Measurements from ENCODE around the gene IFITM2. TPM values are rescaled to one million over a fixed set of nuclear protein-coding genes. Genes with fewer than 3 reads are reported as not detected.
"Not testable (repeated sequence)": the region's sequence is repeated elsewhere in the genome, so short reads cannot be mapped to it uniquely, and the experiment has no call there.

The IFITM2 gene
- total and polyA plus RNA-seq, 4 donors: 8.5 to 1,441 (median 404) TPM

DNA sequence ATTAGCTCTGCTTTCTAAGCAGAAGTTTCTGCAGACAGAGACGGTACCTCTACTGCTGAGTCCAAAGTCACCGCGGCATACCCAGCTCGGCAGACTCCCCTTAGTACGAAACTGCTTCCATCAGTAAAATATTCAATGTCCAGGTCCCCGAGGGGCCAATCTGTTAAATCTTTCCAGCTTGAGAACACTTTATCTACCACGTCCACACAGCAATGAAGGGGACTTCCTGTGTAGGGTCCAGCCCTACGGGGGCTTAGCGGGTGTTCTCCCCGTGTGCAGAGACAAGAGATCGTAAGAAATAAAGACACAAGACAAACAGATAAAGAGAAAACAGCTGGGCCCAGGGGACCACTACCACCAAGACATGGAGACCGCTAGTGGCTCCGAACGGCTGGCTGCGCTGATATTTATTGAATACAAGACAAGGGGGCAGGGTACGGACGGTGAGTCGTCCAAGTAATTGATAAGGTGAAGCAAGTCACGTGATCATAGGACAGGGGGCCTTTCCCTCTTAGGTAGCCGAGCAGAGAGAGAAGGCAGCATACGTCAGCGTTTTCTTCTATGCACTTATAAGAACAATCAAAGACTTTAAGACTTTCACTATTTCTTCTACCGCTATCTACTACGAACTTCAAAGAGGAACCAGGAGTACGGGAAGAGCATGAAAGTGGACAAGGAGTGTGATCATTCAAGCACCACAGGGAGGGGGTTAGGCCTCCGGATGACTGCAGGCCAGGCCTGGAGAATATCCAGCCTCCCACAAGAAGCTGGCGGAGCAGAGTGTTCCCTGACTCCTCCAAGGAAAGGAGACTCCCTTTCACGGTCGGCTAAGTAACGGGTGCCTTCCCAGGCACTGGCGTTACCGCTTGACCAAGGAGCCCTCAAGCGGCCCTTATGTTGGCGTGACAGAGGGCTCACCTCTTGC is 17.2 kb downstream of the IFITM2 start:
- WGBS: 74% methylated on average over 26 of the region's 34 CpGs
- H3K9ac ChIP-seq (ENCODE audit: low read depth in 1 of 2, low read length in 2 of 2); H3K27me3 ChIP-seq (ENCODE audit: control insufficient read depth in 4 of 4, insufficient read depth in 4 of 4, low read length in 3 of 4); DNase-seq (ENCODE audit: low spot score); H3K36me3 ChIP-seq (ENCODE audit: control insufficient read depth in 4 of 4, insufficient read depth in 3 of 4, low read depth in 1 of 4, low read length in 3 of 4); H3K9me3 ChIP-seq (ENCODE audit: control insufficient read depth in 4 of 4, low read length in 3 of 4); H3K4me3 ChIP-seq (ENCODE audit: low read depth in 1 of 3, low read length in 3 of 3): not testable (repeated sequence)
- H3K27ac ChIP-seq (ENCODE audit: low read depth in 1 of 2, low read length in 2 of 2): peak overlapping the region; percentile 4 to 42
- peaks cover 0 to 17% (median 10%) of the 10 kb centered on the region in 4 donors for H3K4me1 ChIP-seq (ENCODE audit: control insufficient read depth in 4 of 4, insufficient read depth in 4 of 4, low read length in 3 of 4)

- Histone ChIP-seq H3K27me3 (ENCODE audit: control insufficient read depth in 4 of 4, insufficient read depth in 4 of 4, low read length in 3 of 4) (no peaks in the 10 kb centered on the region), H3K36me3 (ENCODE audit: control insufficient read depth in 4 of 4, insufficient read depth in 3 of 4, low read depth in 1 of 4, low read length in 3 of 4) (no peaks in the 10 kb centered on the region), H3K9ac (ENCODE audit: low read depth in 1 of 2, low read length in 2 of 2) (peak overlapping the region; percentile 11 to 57), H3K4me1 (ENCODE audit: control insufficient read depth in 4 of 4, insufficient read depth in 4 of 4, low read length in 3 of 4) (peaks cover 0 to 15% (median 10%) of the 10 kb centered on the region in 4 donors), H3K9me3 (ENCODE audit: control insufficient read depth in 4 of 4, low read length in 3 of 4) (no peaks in the 10 kb centered on the region), H3K27ac (ENCODE audit: low read depth in 1 of 2, low read length in 2 of 2) (peak overlapping the region; percentile 76 to 92), H3K4me3 (ENCODE audit: low read depth in 1 of 3, low read length in 3 of 3) (no peak overlapping the region)
- no peak for DNase-seq (ENCODE audit: low spot score)
- 88% methylated on average over 30 of the region's 30 CpGs for WGBS
- TF ChIP-seq TAF1 (conservative IDR thresholded peaks at IDR 0.05) (no peak), FOXA2 (IDR thresholded peaks at IDR 0.05) (no peak), HNF4A (conservative IDR thresholded peaks at IDR 0.05) (no peak), MAX (IDR thresholded peaks at IDR 0.05) (no peak), FOXA1 (IDR thresholded peaks at IDR 0.05) (no peak), EGR1 (IDR thresholded peaks at IDR 0.05; ENCODE audit: low read depth in 2 of 2) (no peak), RXRA (IDR thresholded peaks at IDR 0.05) (no peak), REST (IDR thresholded peaks at IDR 0.05) (no peak), YY1 (IDR thresholded peaks at IDR 0.05) (no peak), CTCF (IDR thresholded peaks at IDR 0.05; ENCODE audit: low read depth, low read length, missing input control) (no peak), GABPA (IDR thresholded peaks at IDR 0.05 in 1 of 2, conservative IDR thresholded peaks at IDR 0.05 in 1 of 2) (no peak), ATF3 (IDR thresholded peaks at IDR 0.05) (no peak), RAD21 (IDR thresholded peaks at IDR 0.05) (no peak), HNF4G (IDR thresholded peaks at IDR 0.05) (no peak), NR2F2 (IDR thresholded peaks at IDR 0.05) (no peak), ZBTB33 (IDR thresholded peaks at IDR 0.05) (no peak), SP1 (IDR thresholded peaks at IDR 0.05) (no peak), JUND (IDR thresholded peaks at IDR 0.05) (no peak)
Measured at GRCh38 chr11:325796-326591, 18.4 kb downstream of the IFITM2 start.

Data from liver (tissue), 9 donors.